Activated CD4-positive, alpha-beta T cell treated with anti-CD3 and anti-CD28 coated beads, Interleukin-2, amount 50 U/mL, for 1 hour (primary cell): Measurements from ENCODE around the gene TCFL5.
"Not testable (repeated sequence)": the region's sequence is repeated elsewhere in the genome, so short reads cannot be mapped to it uniquely, and the experiment has no call there.

ENCODE experiments used
- DNase-seq: peaks from one replicate; pipeline ENCODE4 v3.0.0-alpha.2; 2020

TCFL5 gene

GRCh38 chr20:62879275-62880146, 17.9 kb upstream of the TCFL5 start:
- no peak for DNase-seq

GRCh38 chr20:62878244-62879038, 16.8 kb upstream of the TCFL5 start:
- DNase-seq: no peak

- no peak for DNase-seq
These were observed 15.5 kb upstream of the TCFL5 start for GRCh38 chr20:62876902-62877816.

- DNase-seq: no peak
These were observed 14.9 kb upstream of the TCFL5 start for GRCh38 chr20:62876501-62876901.

- no peak for DNase-seq
These were observed 14.1 kb upstream of the TCFL5 start for GRCh38 chr20:62875419-62876361.

- DNase-seq: no peak
These were observed 13.3 kb upstream of the TCFL5 start for GRCh38 chr20:62874964-62875344.

GRCh38 chr20:62873681-62874031, 12.0 kb upstream of the TCFL5 start:
- DNase-seq: peak; percentile 34

- DNase-seq: no peak
These were observed 11.7 kb upstream of the TCFL5 start for GRCh38 chr20:62873280-62873679.

GRCh38 chr20:62872862-62873261, 11.2 kb upstream of the TCFL5 start:
- no peak for DNase-seq

GRCh38 chr20:62872184-62872847, 10.7 kb upstream of the TCFL5 start:
- DNase-seq: no peak

- DNase-seq: no peak
These were observed 2.6 kb upstream of the TCFL5 start for GRCh38 chr20:62864207-62864606.

- peak; percentile 36 for DNase-seq
These were observed 514 bp downstream of the TCFL5 start for GRCh38 chr20:62860924-62861691.

- no peak for DNase-seq
These were observed 1.2 kb downstream of the TCFL5 start for GRCh38 chr20:62860391-62860923.

- no peak for DNase-seq
These were observed 1.9 kb downstream of the TCFL5 start for GRCh38 chr20:62859721-62860120.

- no peak for DNase-seq
These were observed 3.4 kb downstream of the TCFL5 start for GRCh38 chr20:62858058-62858830.

- no peak for DNase-seq
These were observed 4.5 kb downstream of the TCFL5 start for GRCh38 chr20:62856931-62857619.

- no peak for DNase-seq
These were observed 6.5 kb downstream of the TCFL5 start for GRCh38 chr20:62855120-62855519.

GRCh38 chr20:62854121-62854520, 7.5 kb downstream of the TCFL5 start:
- DNase-seq: no peak

GRCh38 chr20:62853304-62853703, 8.3 kb downstream of the TCFL5 start:
- not testable (repeated sequence) for DNase-seq
